Measurements from ENCODE around the gene SLC22A5.

GRCh38 chr5:132383261-132383660, 13.8 kb downstream of the SLC22A5 start:
- no peak for TF ChIP-seq CTCF (IDR thresholded peaks at IDR 0.05; ENCODE audit: low read depth, low read length, poor library complexity, severe bottlenecking)
- no peak for TF ChIP-seq EZH2phosphoT487 (IDR thresholded peaks at IDR 0.05; ENCODE audit: borderline replicate concordance, low read length)
